Measurements from ENCODE around the gene MAP3K14. TPM values are rescaled to one million over a fixed set of nuclear protein-coding genes. Genes with fewer than 3 reads are reported as not detected.

Gene MAP3K14
- total and polyA plus RNA-seq, 12 donors, result 6.7 to 24.1 (median 12.6) TPM

DNA sequence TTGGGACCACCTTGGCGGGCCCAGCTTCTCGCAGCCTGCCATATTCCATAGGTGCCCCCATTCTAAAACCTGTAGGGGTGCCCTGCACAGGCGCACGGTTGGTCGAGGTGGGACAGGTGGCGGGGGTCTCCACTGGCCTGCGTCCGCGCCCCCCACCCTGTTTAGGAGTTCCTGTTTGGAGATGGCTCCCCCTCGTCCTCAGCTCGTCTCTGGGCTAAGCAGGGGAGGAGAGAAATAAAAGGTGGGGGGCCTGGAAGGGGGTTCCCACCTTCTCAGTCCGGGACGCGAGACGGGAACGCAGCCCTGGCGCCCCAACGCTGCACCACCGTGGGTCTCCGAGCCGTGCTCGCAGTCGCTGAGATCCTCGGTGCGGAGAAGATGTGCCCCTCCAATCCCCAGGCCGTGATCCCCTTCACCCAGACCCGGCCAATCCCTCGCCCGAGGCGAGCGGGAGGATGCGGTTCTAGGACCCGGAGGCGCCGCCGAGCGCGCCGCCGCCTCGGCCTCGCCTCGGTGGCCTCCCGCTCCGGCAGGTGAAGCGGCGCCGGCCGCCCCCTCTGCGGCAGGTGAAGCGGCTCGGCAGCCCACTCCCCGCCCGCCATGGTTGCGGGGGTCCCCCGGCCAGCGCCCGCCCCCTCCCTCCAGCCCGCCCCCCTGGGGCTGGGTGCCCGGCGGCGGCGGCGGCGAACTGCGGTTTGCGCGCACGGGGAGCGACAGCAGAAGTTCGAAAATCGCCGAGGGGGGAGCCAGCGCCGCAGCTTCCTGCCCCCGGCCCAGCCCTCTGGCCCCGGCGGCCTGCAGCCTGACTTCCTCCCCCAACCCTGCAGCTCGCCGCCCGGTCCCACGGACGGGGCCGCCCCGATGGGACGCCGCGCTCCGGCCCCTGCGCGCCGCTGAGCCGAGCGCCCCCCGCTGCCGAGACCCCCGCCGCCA lies 95.5 kb downstream of the MAP3K14 start, which contains the start of gene FMNL1:
Gene FMNL1 (plus strand): TSS at position 805 of the 933 bp plus-strand sequence. CDS start 240 bp downstream, outside the sequence.
- ATAC-seq (peak in 4 of 8 donors; percentile 15 to 47 (median 29)), DNase-seq (peak; percentile 57 to 73)
- Histone ChIP-seq H3K9me3 (no peaks in the 10 kb centered on the region), H3K4me3 (peak within 1 kb of the TSS; percentile 34 to 72 (median 66)), H3K4me1 (peaks cover 6 to 62% (median 41%) of the 10 kb centered on the region in 9 donors), H3K27ac (peak within 1 kb of the TSS in 9 of 10 donors; percentile 39 to 91 (median 73)), H3K36me3 (peaks cover 0 to 8% (median 0%) of the 10 kb centered on the region in 9 donors), H3K27me3 (no peaks in the 10 kb centered on the region)
- intact Hi-C loops (cut with DNase I), result loop anchor here in 5 of 10 donors (5.0 to 10.0 kb wide), 4 partner anchors 53 to 166 kb away; partner anchors contain the start of gene MAP3K14 (in 1 of the 5)
- 5 to 6% methylated on average over 69 to 97 of the region's 98 CpGs for WGBS, 2 donors
- TF ChIP-seq, protein P1, sequence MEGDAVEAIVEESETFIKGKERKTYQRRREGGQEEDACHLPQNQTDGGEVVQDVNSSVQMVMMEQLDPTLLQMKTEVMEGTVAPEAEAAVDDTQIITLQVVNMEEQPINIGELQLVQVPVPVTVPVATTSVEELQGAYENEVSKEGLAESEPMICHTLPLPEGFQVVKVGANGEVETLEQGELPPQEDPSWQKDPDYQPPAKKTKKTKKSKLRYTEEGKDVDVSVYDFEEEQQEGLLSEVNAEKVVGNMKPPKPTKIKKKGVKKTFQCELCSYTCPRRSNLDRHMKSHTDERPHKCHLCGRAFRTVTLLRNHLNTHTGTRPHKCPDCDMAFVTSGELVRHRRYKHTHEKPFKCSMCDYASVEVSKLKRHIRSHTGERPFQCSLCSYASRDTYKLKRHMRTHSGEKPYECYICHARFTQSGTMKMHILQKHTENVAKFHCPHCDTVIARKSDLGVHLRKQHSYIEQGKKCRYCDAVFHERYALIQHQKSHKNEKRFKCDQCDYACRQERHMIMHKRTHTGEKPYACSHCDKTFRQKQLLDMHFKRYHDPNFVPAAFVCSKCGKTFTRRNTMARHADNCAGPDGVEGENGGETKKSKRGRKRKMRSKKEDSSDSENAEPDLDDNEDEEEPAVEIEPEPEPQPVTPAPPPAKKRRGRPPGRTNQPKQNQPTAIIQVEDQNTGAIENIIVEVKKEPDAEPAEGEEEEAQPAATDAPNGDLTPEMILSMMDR (IDR thresholded peaks at IDR 0.05), result no peak

DNA sequence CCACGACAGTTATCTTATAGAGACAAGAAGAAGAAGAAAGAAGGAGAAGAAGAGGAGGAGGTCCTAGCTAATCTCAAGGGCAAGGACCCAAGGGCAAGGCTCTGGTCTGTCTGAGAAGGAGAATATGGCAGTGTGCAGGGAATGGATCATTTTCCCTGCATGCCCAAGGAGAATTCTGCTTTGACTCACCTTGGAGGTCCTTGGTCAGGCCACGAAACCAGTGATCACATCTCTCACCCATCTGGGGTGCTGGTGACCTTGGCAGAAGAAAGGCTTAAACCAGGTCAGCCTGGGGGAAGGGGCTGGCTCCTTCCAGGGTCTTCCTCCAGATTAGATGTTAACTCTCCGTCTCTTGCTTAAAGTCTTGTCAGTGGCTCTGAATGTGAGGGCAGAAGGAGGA lies 96.7 kb downstream of the MAP3K14 start:
- DNase-seq (no peak), ATAC-seq (no peak)
- Histone ChIP-seq H3K36me3 (peaks cover 0 to 9% (median 0%) of the 10 kb centered on the region in 9 donors), H3K4me1 (peaks cover 5 to 50% (median 29%) of the 10 kb centered on the region in 9 donors), H3K4me3 (peak overlapping the region in 1 of 10 donors; percentile 70), H3K27ac (peak overlapping the region in 1 of 10 donors; percentile 91), H3K9me3 (no peaks in the 10 kb centered on the region), H3K27me3 (no peaks in the 10 kb centered on the region)
- intact Hi-C loops (cut with DNase I), result loop anchor here in 5 of 10 donors (5.0 to 10.0 kb wide), 4 partner anchors 55 to 167 kb away; partner anchors contain the start of gene MAP3K14 (in 1 of the 5)
- WGBS, 2 donors, result 88 to 93% methylated on average over 3 of the region's 3 CpGs
- TF ChIP-seq, protein P1 (IDR thresholded peaks at IDR 0.05), result no peak

DNA sequence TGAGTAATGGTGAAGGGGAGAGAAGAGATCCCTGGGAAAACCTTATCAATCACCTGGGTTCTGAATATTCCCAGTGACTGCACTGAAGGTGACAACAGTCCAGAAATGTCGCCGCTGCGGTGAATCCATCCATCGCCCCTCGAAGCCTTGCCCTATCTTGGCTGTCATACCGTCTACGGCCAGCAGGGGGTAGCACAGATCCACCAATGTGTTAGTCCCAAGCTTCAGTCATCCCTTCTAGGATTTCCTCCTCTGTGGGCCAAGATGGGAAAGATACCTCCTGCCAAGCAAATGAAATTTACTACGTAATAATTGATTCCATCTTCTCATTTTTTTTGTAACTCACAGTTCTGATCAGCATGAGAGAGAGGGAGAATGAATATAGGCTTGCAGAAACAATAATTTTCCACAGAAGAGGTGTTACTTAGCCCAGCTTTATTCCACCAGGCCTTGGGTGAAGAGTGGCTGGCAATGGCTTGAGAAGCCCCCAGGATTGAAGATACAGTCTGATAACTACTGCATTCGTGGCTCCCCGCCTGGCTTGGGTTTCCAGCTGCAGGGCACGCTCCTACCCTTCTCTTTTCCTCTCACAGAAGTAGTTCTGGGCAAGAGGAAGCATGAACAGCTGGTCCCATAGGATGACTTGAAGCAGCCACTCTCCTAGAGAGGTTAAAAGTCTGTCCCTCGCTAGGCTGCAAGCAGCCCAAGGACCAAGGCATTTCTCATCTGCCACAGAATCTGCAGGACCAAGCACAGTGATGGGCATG lies 97.7 kb downstream of the MAP3K14 start:
- DNase-seq, result peak; percentile 86 to 87
- Histone ChIP-seq H3K36me3 (peaks cover 0 to 12% (median 0%) of the 10 kb centered on the region in 9 donors), H3K27ac (peak overlapping the region in 2 of 10 donors; percentile 6 to 34), H3K4me1 (peaks cover 2 to 40% (median 19%) of the 10 kb centered on the region in 9 donors), H3K27me3 (no peaks in the 10 kb centered on the region), H3K9me3 (no peaks in the 10 kb centered on the region), H3K4me3 (no peak overlapping the region)
- 13 to 14% methylated on average over 12 of the region's 12 CpGs for WGBS, 2 donors
- TF ChIP-seq, protein P1 (IDR thresholded peaks at IDR 0.05), result peak; percentile 90 to 97 (median 94)
- intact Hi-C loops (cut with DNase I), result loop anchor here in 9 of 10 donors (1.0 to 10.0 kb wide), 8 partner anchors 16 to 636 kb away; no protein-coding TSS in a partner anchor
- ATAC-seq, result peak; percentile 55 to 87 (median 74)

Other genes with a start within 250 kb of the MAP3K14 start
- 100 to 1,000 TPM in 9 of 10 donors, 10 to 100 TPM in 1; 87.2 to 188 (median 115) TPM for gene PLCD3, start 184.5 kb downstream of the MAP3K14 start, total RNA-seq
- 10 to 100 TPM; 44.6 to 72.3 TPM for gene PLCD3, start 184.5 kb downstream of the MAP3K14 start, polyA plus RNA-seq
- gene ACBD4, start 181.3 kb downstream of the MAP3K14 start, total RNA-seq, result 1 to 10 TPM; 6.1 to 9.7 (median 7.3) TPM
- 10 to 100 TPM in 1 of 2 donors, 1 to 10 TPM in 1; 4.2 to 16.7 TPM for gene ACBD4, start 181.3 kb downstream of the MAP3K14 start, polyA plus RNA-seq
- gene HEXIM1, start 168.5 kb downstream of the MAP3K14 start, total RNA-seq, result 10 to 100 TPM; 17.0 to 37.4 (median 20.1) TPM
- gene HEXIM1, start 168.5 kb downstream of the MAP3K14 start, polyA plus RNA-seq, result 10 to 100 TPM in 1 of 2 donors, 1 to 10 TPM in 1; 8.4 to 11.0 TPM
- gene HEXIM2, start 155.1 kb downstream of the MAP3K14 start, total RNA-seq, result 10 to 100 TPM in 1 of 10 donors, 1 to 10 TPM in 9; 4.6 to 10.3 (median 6.3) TPM
- gene HEXIM2, start 155.1 kb downstream of the MAP3K14 start, polyA plus RNA-seq, result 1 to 10 TPM; 3.0 to 6.4 TPM
- 10 to 100 TPM in 5 of 10 donors, 1 to 10 TPM in 5; 6.3 to 28.7 (median 9.8) TPM for gene FMNL1, start 95.1 kb downstream of the MAP3K14 start, total RNA-seq
- 10 to 100 TPM in 1 of 2 donors, 1 to 10 TPM in 1; 5.3 to 11.1 TPM for gene FMNL1, start 95.1 kb downstream of the MAP3K14 start, polyA plus RNA-seq
- gene SPATA32, start 54.9 kb downstream of the MAP3K14 start, total RNA-seq, result under 1 TPM in 2 of 10 donors, not detected in 8; 0.13 to 0.16 TPM
- not detected for gene SPATA32, start 54.9 kb downstream of the MAP3K14 start, polyA plus RNA-seq
- gene ARHGAP27, start 115.8 kb upstream of the MAP3K14 start, total RNA-seq, result 10 to 100 TPM; 15.2 to 46.9 (median 25.3) TPM
- gene ARHGAP27, start 115.8 kb upstream of the MAP3K14 start, polyA plus RNA-seq, result 10 to 100 TPM; 17.9 to 65.8 TPM
- 10 to 100 TPM; 22.5 to 46.9 (median 25.8) TPM for gene PLEKHM1, start 173.7 kb upstream of the MAP3K14 start, total RNA-seq
- gene PLEKHM1, start 173.7 kb upstream of the MAP3K14 start, polyA plus RNA-seq, result 10 to 100 TPM in 1 of 2 donors, 1 to 10 TPM in 1; 9.9 to 14.8 TPM